SU-DHL-6 (cell line): ENCODE measurements around the gene RINL.

Source experiments
- H2AFZ ChIP-seq: fragments of 200-600 bp; sonication (generic); 2 replicates; pipeline ENCODE4 v1.6.1; 2014; ENCODE audit warnings: low read depth, mild to moderate bottlenecking, moderate library complexity, mixed read lengths, antibody characterized with exemption, low read length; ENCODE audit not compliant: severe bottlenecking
- H3F3A ChIP-seq: fragments of 200-600 bp; shearing (Covaris generic); 2 replicates; pipeline ENCODE4 v1.6.0; 2016; ENCODE audit warnings: antibody characterized with exemption, mild to moderate bottlenecking; ENCODE audit not compliant: insufficient read depth
- H3K27ac ChIP-seq: fragments of 200-600 bp; sonication (generic); 2 replicates; pipeline ENCODE4 v1.5.1; 2016; ENCODE audit warnings: low read depth, mild to moderate bottlenecking, low read length, moderate library complexity, mixed read lengths
- H3K27me3 ChIP-seq: fragments of 200-600 bp; sonication (generic), shearing (Covaris generic); 2 replicates; pipeline ENCODE4 v1.6.0; 2014; ENCODE audit warnings: mild to moderate bottlenecking, low read length
- H3K36me3 ChIP-seq: fragments of 200-600 bp; sonication (generic); 2 replicates; pipeline ENCODE4 v1.6.1; 2014; ENCODE audit warnings: mild to moderate bottlenecking, low read length, mixed read lengths
- H3K4me2 ChIP-seq: fragments of 300-600, 200-600 bp; shearing (Covaris generic), sonication (generic); 2 replicates; pipeline ENCODE4 v1.6.0; 2014; ENCODE audit warnings: low read length, low read depth, mild to moderate bottlenecking; ENCODE audit not compliant: poor library complexity, severe bottlenecking
- H3K4me3 ChIP-seq: fragments of 200-600 bp; sonication (generic); 2 replicates; pipeline ENCODE4 v1.5.1; 2014; ENCODE audit warnings: antibody characterized with exemption, low read length, mild to moderate bottlenecking, mixed read lengths; ENCODE audit not compliant: insufficient read depth, poor library complexity, severe bottlenecking
- H3K79me2 ChIP-seq: fragments of 200-600 bp; sonication (generic); 2 replicates; pipeline ENCODE4 v1.6.1; 2014; ENCODE audit warnings: mild to moderate bottlenecking, low read length, moderate library complexity; ENCODE audit not compliant: insufficient read depth
- H3K9ac ChIP-seq: fragments of 200-600 bp; sonication (generic); 2 replicates; pipeline ENCODE4 v1.7.0; 2014; ENCODE audit warnings: mild to moderate bottlenecking, low read length
- H3K9me2 ChIP-seq: fragments of 200-600 bp; sonication (generic); replicated peaks from 2 replicates; pipeline ENCODE4 v1.6.1; 2014; ENCODE audit warnings: low read length; ENCODE audit not compliant: insufficient read depth
- H3K9me3 ChIP-seq: fragments of 200-600 bp; sonication (generic); 2 replicates; pipeline ENCODE4 v1.6.1; 2014; ENCODE audit warnings: low read length, mixed read lengths; ENCODE audit not compliant: insufficient read depth
- H4K20me1 ChIP-seq: fragments of 200-600 bp; sonication (generic); 2 replicates; pipeline ENCODE4 v1.6.1; 2014; ENCODE audit warnings: low read depth, mild to moderate bottlenecking, antibody characterized with exemption, low read length, moderate library complexity, mixed read lengths
- CTCF ChIP-seq: fragments of 200-600 bp; sonication (generic); IDR thresholded peaks from one replicate; pipeline ENCODE4 v1.5.1; 2017; ENCODE audit warnings: antibody characterized with exemption, mild to moderate bottlenecking, low read length, moderate library complexity; ENCODE audit not compliant: insufficient read depth, poor library complexity, severe bottlenecking
- EZH2phosphoT487 ChIP-seq: fragments of 200-600 bp; sonication (generic), shearing (Covaris generic); conservative IDR thresholded peaks from 2 replicates; pipeline ENCODE4 v1.6.1; 2018; ENCODE audit warnings: mild to moderate bottlenecking, antibody characterized with exemption, low read length, moderate library complexity, mixed read lengths

Gene RINL

GRCh38 chr19:38883286-38883685, 5.2 kb upstream of the RINL start:
- TF ChIP-seq EZH2phosphoT487 (no peak), CTCF (no peak)
- Histone ChIP-seq H3K36me3 (no peaks in the 10 kb centered on the region), H3K4me2 (no peak overlapping the region), H3F3A (peaks cover 9% of the 10 kb centered on the region), H3K4me3 (no peak overlapping the region), H3K9me3 (no peaks in the 10 kb centered on the region), H3K9ac (no peak overlapping the region), H3K27ac (no peak overlapping the region), H3K9me2 (no peaks in the 10 kb centered on the region), H2AFZ (no peak overlapping the region), H3K27me3 (no peaks in the 10 kb centered on the region), H4K20me1 (no peaks in the 10 kb centered on the region), H3K79me2 (no peaks in the 10 kb centered on the region)

- no peak overlapping the region for H3K27ac ChIP-seq
- H4K20me1 ChIP-seq = no peaks in the 10 kb centered on the region
- no peaks in the 10 kb centered on the region for H3K36me3 ChIP-seq
- no peak overlapping the region for H3K9ac ChIP-seq
- no peaks in the 10 kb centered on the region for H3K27me3 ChIP-seq
- no peak overlapping the region for H3K4me3 ChIP-seq
- H3F3A ChIP-seq = peaks cover 20% of the 10 kb centered on the region
- no peak overlapping the region for H3K4me2 ChIP-seq
- TF ChIP-seq CTCF = no peak
- TF ChIP-seq EZH2phosphoT487 = no peak
- H3K9me2 ChIP-seq = no peaks in the 10 kb centered on the region
- H2AFZ ChIP-seq = no peak overlapping the region
- no peaks in the 10 kb centered on the region for H3K79me2 ChIP-seq
- no peaks in the 10 kb centered on the region for H3K9me3 ChIP-seq
These were observed 3.0 kb upstream of the RINL start for GRCh38 chr19:38880882-38881609.

GRCh38 chr19:38880076-38880881, 2.2 kb upstream of the RINL start:
- H3K27me3 ChIP-seq = no peaks in the 10 kb centered on the region
- H3K4me2 ChIP-seq = no peak overlapping the region
- H3K9ac ChIP-seq = no peak overlapping the region
- no peaks in the 10 kb centered on the region for H4K20me1 ChIP-seq
- H3K79me2 ChIP-seq = no peaks in the 10 kb centered on the region
- H3K27ac ChIP-seq = no peak overlapping the region
- no peaks in the 10 kb centered on the region for H3K9me3 ChIP-seq
- H3K9me2 ChIP-seq = no peaks in the 10 kb centered on the region
- peaks cover 26% of the 10 kb centered on the region for H3F3A ChIP-seq
- H3K4me3 ChIP-seq = no peak overlapping the region
- H3K36me3 ChIP-seq = no peaks in the 10 kb centered on the region
- no peak overlapping the region for H2AFZ ChIP-seq
- TF ChIP-seq CTCF (no peak), EZH2phosphoT487 (no peak)
